OCI-LY3 (cell line): ENCODE results near the gene SEMA3C.

Experiments used
- EZH2phosphoT487 ChIP-seq: fragments of 200-600 bp; shearing (Covaris generic); IDR thresholded peaks from 2 replicates; pipeline ENCODE4 v1.6.1; 2018; ENCODE audit warnings: antibody characterized with exemption, mixed run types, low read depth
- TF ChIP-seq, protein P1 (sequence below): fragments of 200-600, 300-600 bp; sonication (generic); IDR thresholded peaks from 2 replicates; pipeline ENCODE4 v1.5.1; 2014; ENCODE audit warnings: antibody characterized with exemption, low read length, low read depth

DNA sequence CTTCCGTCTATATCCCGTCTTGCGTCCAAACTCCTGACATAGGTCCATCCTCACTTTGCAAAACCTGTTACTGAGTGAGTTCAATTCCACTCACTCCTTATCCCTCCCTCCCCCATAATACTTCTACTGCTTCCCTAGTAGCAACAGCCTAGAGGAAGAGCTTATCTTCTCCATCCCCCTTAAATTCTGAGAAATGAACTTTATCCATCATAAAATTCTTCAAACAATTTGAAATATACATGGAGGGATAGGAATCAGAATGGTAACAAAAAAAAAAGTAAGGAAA, 27.6 kb downstream of the SEMA3C start:
- TF ChIP-seq, protein P1, sequence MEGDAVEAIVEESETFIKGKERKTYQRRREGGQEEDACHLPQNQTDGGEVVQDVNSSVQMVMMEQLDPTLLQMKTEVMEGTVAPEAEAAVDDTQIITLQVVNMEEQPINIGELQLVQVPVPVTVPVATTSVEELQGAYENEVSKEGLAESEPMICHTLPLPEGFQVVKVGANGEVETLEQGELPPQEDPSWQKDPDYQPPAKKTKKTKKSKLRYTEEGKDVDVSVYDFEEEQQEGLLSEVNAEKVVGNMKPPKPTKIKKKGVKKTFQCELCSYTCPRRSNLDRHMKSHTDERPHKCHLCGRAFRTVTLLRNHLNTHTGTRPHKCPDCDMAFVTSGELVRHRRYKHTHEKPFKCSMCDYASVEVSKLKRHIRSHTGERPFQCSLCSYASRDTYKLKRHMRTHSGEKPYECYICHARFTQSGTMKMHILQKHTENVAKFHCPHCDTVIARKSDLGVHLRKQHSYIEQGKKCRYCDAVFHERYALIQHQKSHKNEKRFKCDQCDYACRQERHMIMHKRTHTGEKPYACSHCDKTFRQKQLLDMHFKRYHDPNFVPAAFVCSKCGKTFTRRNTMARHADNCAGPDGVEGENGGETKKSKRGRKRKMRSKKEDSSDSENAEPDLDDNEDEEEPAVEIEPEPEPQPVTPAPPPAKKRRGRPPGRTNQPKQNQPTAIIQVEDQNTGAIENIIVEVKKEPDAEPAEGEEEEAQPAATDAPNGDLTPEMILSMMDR, result no peak
- TF ChIP-seq EZH2phosphoT487, result no peak
